ENCODE measurements around the gene HM13.
"Not testable (repeated sequence)": the region's sequence is repeated elsewhere in the genome, so short reads cannot be mapped to it uniquely, and the experiment has no call there.

HM13 gene

GRCh38 chr20:31516651-31517050 lies 2.4 kb downstream of the HM13 start:
- DNase-seq (ENCODE audit: low spot score), result no peak
- ChIA-PET POLR2A (ENCODE audit: low non-redundant PET) (interaction anchor here (0.5 to 0.6 kb wide), 2 partner anchors 29 to 221 kb away, joined by 5 to 6 read pairs; no protein-coding TSS in a partner anchor), CTCF (no interaction called here)
- TF ChIP-seq, protein P1, sequence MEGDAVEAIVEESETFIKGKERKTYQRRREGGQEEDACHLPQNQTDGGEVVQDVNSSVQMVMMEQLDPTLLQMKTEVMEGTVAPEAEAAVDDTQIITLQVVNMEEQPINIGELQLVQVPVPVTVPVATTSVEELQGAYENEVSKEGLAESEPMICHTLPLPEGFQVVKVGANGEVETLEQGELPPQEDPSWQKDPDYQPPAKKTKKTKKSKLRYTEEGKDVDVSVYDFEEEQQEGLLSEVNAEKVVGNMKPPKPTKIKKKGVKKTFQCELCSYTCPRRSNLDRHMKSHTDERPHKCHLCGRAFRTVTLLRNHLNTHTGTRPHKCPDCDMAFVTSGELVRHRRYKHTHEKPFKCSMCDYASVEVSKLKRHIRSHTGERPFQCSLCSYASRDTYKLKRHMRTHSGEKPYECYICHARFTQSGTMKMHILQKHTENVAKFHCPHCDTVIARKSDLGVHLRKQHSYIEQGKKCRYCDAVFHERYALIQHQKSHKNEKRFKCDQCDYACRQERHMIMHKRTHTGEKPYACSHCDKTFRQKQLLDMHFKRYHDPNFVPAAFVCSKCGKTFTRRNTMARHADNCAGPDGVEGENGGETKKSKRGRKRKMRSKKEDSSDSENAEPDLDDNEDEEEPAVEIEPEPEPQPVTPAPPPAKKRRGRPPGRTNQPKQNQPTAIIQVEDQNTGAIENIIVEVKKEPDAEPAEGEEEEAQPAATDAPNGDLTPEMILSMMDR (conservative IDR thresholded peaks at IDR 0.05; ENCODE audit: low read depth), result no peak
- H3K27ac ChIP-seq, result no peak overlapping the region; the same call in 1 of the 2 replicates

GRCh38 chr20:31517373-31517772 lies 3.1 kb downstream of the HM13 start:
- DNase-seq (ENCODE audit: low spot score), result peak; percentile 45
- ChIA-PET CTCF (interaction anchor here (1.2 to 1.6 kb wide), 2 partner anchors 14 to 95 kb away, joined by 6 to 7 read pairs; no protein-coding TSS in a partner anchor), POLR2A (ENCODE audit: low non-redundant PET) (interaction anchor here (0.6 kb wide), 1 partner anchor 220 kb away, joined by 5 read pairs; no protein-coding TSS in a partner anchor)
- TF ChIP-seq, protein P1 (conservative IDR thresholded peaks at IDR 0.05; ENCODE audit: low read depth), result no peak
- H3K27ac ChIP-seq, result peak overlapping the region; percentile 24

GRCh38 chr20:31521267-31521666 lies 7.0 kb downstream of the HM13 start:
- CTCF ChIA-PET, result interaction anchor here (0.6 to 1.5 kb wide), 7 partner anchors 24 to 172 kb away, joined by 3 to 7 read pairs (median 4); no protein-coding TSS in a partner anchor
- peak overlapping the region; percentile 59 for H3K27ac ChIP-seq
- not testable (repeated sequence) for DNase-seq (ENCODE audit: low spot score)
- POLR2A ChIA-PET (ENCODE audit: low non-redundant PET), result interaction anchor here (0.6 kb wide), 1 partner anchor 283 kb away, joined by 7 read pairs; no protein-coding TSS in a partner anchor

GRCh38 chr20:31522731-31523130 lies 8.5 kb downstream of the HM13 start:
- DNase-seq (ENCODE audit: low spot score), result no peak
- ChIA-PET POLR2A (ENCODE audit: low non-redundant PET) (interaction anchor here (0.7 to 1.0 kb wide), 2 partner anchors 16 to 244 kb away, joined by 3 read pairs; no protein-coding TSS in a partner anchor), CTCF (interaction anchor here (0.5 to 1.2 kb wide), 5 partner anchors 8 to 130 kb away, joined by 3 to 5 read pairs (median 3); partner anchors contain the start of gene HM13)
- peak overlapping the region; percentile 47; the same call in 1 of the 2 replicates for H3K27ac ChIP-seq
- TF ChIP-seq, protein P1 (conservative IDR thresholded peaks at IDR 0.05; ENCODE audit: low read depth), result no peak

- CTCF ChIA-PET, result interaction anchor here (0.7 kb wide), 1 partner anchor 20 kb away, joined by 3 read pairs; no protein-coding TSS in a partner anchor
- DNase-seq (ENCODE audit: low spot score), result no peak
- TF ChIP-seq, protein P1 (conservative IDR thresholded peaks at IDR 0.05; ENCODE audit: low read depth), result no peak
- H3K27ac ChIP-seq, result peak overlapping the region; percentile 47
- POLR2A ChIA-PET (ENCODE audit: low non-redundant PET), result interaction anchor here (0.6 to 0.7 kb wide), 2 partner anchors 44 to 243 kb away, joined by 3 read pairs; no protein-coding TSS in a partner anchor
These were observed 9.4 kb downstream of the HM13 start for GRCh38 chr20:31523361-31524283.

GRCh38 chr20:31527266-31527665 lies 13.0 kb downstream of the HM13 start:
- POLR2A ChIA-PET (ENCODE audit: low non-redundant PET), result no interaction called here
- TF ChIP-seq, protein P1 (conservative IDR thresholded peaks at IDR 0.05; ENCODE audit: low read depth), result no peak
- CTCF ChIA-PET, result interaction anchor here (0.8 kb wide), 1 partner anchor 86 kb away, joined by 3 read pairs; no protein-coding TSS in a partner anchor
- DNase-seq (ENCODE audit: low spot score), result no peak
- no peak overlapping the region for H3K27ac ChIP-seq
